Prostate gland (tissue), 2 donors: Measurements from ENCODE around the gene GSG1. TPM values are rescaled to one million over a fixed set of nuclear protein-coding genes. Genes with fewer than 3 reads are reported as not detected.
A peak's percentile ranks its signal among the peaks of the same experiment; 100 is the strongest.

Experiments
- DNase-seq: peaks from one replicate; pipeline ENCODE4 v3.0.0-alpha.2; 2019; ENCODE audit warnings: low spot score
- H3K27ac ChIP-seq, 2 donors: fragments of 200-600 bp; sonication (generic); 2 replicates each; pipeline ENCODE4 v1.5.1; 2017 to 2019
- H3K27me3 ChIP-seq: fragments of 200-600 bp; sonication (generic); replicated peaks from 2 replicates; pipeline ENCODE4 v1.5.1; 2019; ENCODE audit not compliant: insufficient read depth
- H3K36me3 ChIP-seq, 2 donors: fragments of 200-600 bp; sonication (generic); 1 replicate in 1 of 2; 2 replicates in 1 of 2; pipeline versions ENCODE4 v1.5.1 to v1.8.1; 2017 to 2019
- H3K4me1 ChIP-seq: fragments of 200-600 bp; sonication (generic); replicated peaks from 2 replicates; pipeline ENCODE4 v1.5.1; 2019
- H3K4me3 ChIP-seq, 2 donors: fragments of 200-600 bp; sonication (generic); 2 replicates each; pipeline ENCODE4 v1.5.1; 2017 to 2019
- H3K9me3 ChIP-seq: fragments of 200-600 bp; sonication (generic); 2 replicates; pipeline ENCODE4 v1.5.1; 2017
- POLR2A ChIP-seq: fragments of 450-650 bp; IDR thresholded peaks from one replicate; pipeline ENCODE4 v1.6.1; 2016; ENCODE audit warnings: antibody characterized with exemption, mild to moderate bottlenecking
- POLR2AphosphoS5 ChIP-seq: sonication (generic); formaldehyde crosslinking; IDR thresholded peaks from one replicate; pipeline ENCODE4 v1.6.1; 2017; ENCODE audit warnings: antibody characterized with exemption
- WGBS: methylation state at CpG from one replicate; pipeline ENCODE4 v1.1.5; 2018; 5-methylcytosine and 5-hydroxymethylcytosine counted together
- intact Hi-C: fragments of 100-400 bp; cut with DNase I; formaldehyde crosslinking; loops from one replicate; pipeline ENCODE4 v1.14.2; 2022
- total RNA-seq, 2 donors: library from RNA; depleted of rRNA; stranded (reverse); fragments of >200 nt; gene quantifications; one replicate each; pipeline ENCODE4 v1.1.0, GENCODE V29; 2016
- TF ChIP-seq, protein P1 (sequence below), 4 experiments: fragments of 200-600 bp in 2 of 4; fragments of 450-650 bp in 2 of 4; sonication (generic) in 2 of 4; IDR thresholded peaks; 1 replicate in 3 of 4; 2 replicates in 1 of 4; pipeline ENCODE4 v1.5.1; 2016 to 2019; ENCODE audit warnings: antibody characterized with exemption in 4 of 4, mild to moderate bottlenecking in 2 of 4, moderate library complexity in 2 of 4

Gene GSG1
- total RNA-seq, 2 donors from 2014 or later, result 21.2 TPM; not detected in 1

GRCh38 chr12:13142747-13143146, 39.3 kb upstream of the GSG1 start:
- Histone ChIP-seq H3K4me1 (no peaks in the 10 kb centered on the region), H3K4me3 (no peak overlapping the region), H3K36me3 (no peaks in the 10 kb centered on the region), H3K27ac (no peak overlapping the region), H3K9me3 (no peaks in the 10 kb centered on the region), H3K27me3 (no peaks in the 10 kb centered on the region)
- TF ChIP-seq, protein P1, sequence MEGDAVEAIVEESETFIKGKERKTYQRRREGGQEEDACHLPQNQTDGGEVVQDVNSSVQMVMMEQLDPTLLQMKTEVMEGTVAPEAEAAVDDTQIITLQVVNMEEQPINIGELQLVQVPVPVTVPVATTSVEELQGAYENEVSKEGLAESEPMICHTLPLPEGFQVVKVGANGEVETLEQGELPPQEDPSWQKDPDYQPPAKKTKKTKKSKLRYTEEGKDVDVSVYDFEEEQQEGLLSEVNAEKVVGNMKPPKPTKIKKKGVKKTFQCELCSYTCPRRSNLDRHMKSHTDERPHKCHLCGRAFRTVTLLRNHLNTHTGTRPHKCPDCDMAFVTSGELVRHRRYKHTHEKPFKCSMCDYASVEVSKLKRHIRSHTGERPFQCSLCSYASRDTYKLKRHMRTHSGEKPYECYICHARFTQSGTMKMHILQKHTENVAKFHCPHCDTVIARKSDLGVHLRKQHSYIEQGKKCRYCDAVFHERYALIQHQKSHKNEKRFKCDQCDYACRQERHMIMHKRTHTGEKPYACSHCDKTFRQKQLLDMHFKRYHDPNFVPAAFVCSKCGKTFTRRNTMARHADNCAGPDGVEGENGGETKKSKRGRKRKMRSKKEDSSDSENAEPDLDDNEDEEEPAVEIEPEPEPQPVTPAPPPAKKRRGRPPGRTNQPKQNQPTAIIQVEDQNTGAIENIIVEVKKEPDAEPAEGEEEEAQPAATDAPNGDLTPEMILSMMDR (IDR thresholded peaks at IDR 0.05), result no peak
- no peak for TF ChIP-seq POLR2A
- TF ChIP-seq POLR2AphosphoS5, result no peak
- intact Hi-C loops, result no loop called here
- DNase-seq, result no peak
- WGBS, result 85% methylated on average over 8 of the region's 8 CpGs

- no peak overlapping the region for H3K27ac ChIP-seq
- intact Hi-C loops, result no loop called here
- H3K36me3 ChIP-seq, result no peaks in the 10 kb centered on the region
- no peaks in the 10 kb centered on the region for H3K4me1 ChIP-seq
- no peaks in the 10 kb centered on the region for H3K9me3 ChIP-seq
- TF ChIP-seq POLR2A (no peak), POLR2AphosphoS5 (no peak)
- TF ChIP-seq, protein P1 (IDR thresholded peaks at IDR 0.05), result no peak
- no peak for DNase-seq
- no peaks in the 10 kb centered on the region for H3K27me3 ChIP-seq
- H3K4me3 ChIP-seq, result no peak overlapping the region
- 82% methylated on average over 5 of the region's 5 CpGs for WGBS
Measured at GRCh38 chr12:13141686-13142085, 38.2 kb upstream of the GSG1 start.

GRCh38 chr12:13135371-13136178, 32.1 kb upstream of the GSG1 start:
- intact Hi-C loops, result no loop called here
- WGBS, result 16% methylated on average over 14 of the region's 14 CpGs
- H3K4me3 ChIP-seq, result peak overlapping the region in 1 of 2 donors; percentile 4

DNA sequence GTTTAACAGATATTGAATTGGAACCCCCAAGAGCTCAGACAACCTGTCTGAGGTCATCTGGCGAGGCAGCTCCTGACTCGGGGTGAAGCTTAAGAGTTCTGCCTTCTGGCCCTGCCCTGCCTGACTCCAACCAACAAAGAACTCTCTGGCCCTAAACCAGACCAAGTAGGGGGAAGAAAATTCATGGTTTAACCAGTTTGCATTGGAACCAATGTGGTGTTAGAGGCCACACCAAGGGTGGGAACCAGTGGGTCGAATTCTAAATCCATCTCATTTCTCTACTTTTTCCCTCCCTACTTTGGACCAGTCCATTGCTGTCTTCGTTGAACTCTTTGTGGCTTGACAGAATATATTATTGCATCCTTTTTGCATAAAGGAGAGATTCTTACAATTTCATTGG, 30.4 kb upstream of the GSG1 start:
- peaks cover 3% of the 10 kb centered on the region for H3K4me1 ChIP-seq
- intact Hi-C loops, result no loop called here

More at GRCh38 chr12:13135371-13136178, 32.1 kb upstream of the GSG1 start:
- TF ChIP-seq, protein P1 (IDR thresholded peaks at IDR 0.05), result peak in 3 of 4 experiments; percentile 59 to 82 (median 64)
- TF ChIP-seq POLR2A, result no peak
- peak; percentile 92 for TF ChIP-seq POLR2AphosphoS5
- Histone ChIP-seq H3K27ac (peak overlapping the region; percentile 55 to 74), H3K27me3 (no peaks in the 10 kb centered on the region), H3K36me3 (no peaks in the 10 kb centered on the region), H3K4me1 (peaks cover 3% of the 10 kb centered on the region), H3K9me3 (no peaks in the 10 kb centered on the region)
- DNase-seq, result peak; percentile 96

More for the DNA sequence above, 30.4 kb upstream of the GSG1 start:
- WGBS, result 93% methylated on average over 4 of the region's 4 CpGs
- no peak for TF ChIP-seq POLR2AphosphoS5
- no peak for TF ChIP-seq POLR2A
- TF ChIP-seq, protein P1 (IDR thresholded peaks at IDR 0.05), result no peak
- Histone ChIP-seq H3K27me3 (no peaks in the 10 kb centered on the region), H3K36me3 (no peaks in the 10 kb centered on the region), H3K9me3 (no peaks in the 10 kb centered on the region), H3K4me3 (no peak overlapping the region), H3K27ac (no peak overlapping the region)
- no peak for DNase-seq
